Mucosa of stomach (tissue), 1 donor: ENCODE data around the gene GMPS.
A peak's percentile ranks its signal among the peaks of the same experiment; 100 is the strongest.
"Not testable (repeated sequence)": the region's sequence is repeated elsewhere in the genome, so short reads cannot be mapped to it uniquely, and the experiment has no call there.

Experiments used
- H3K27me3 ChIP-seq: one replicate; pipeline ENCODE4 v1.7.0; 2013; ENCODE audit warnings: mild to moderate bottlenecking, low read length; ENCODE audit not compliant: control insufficient read depth, insufficient read depth
- H3K36me3 ChIP-seq: one replicate; pipeline ENCODE4 v1.7.0; 2013; ENCODE audit warnings: low read length; ENCODE audit not compliant: control insufficient read depth, insufficient read depth
- H3K4me1 ChIP-seq: one replicate; pipeline ENCODE4 v1.7.0; 2013; ENCODE audit warnings: mild to moderate bottlenecking, low read length; ENCODE audit not compliant: control insufficient read depth, insufficient read depth
- H3K4me3 ChIP-seq: one replicate; pipeline ENCODE4 v1.7.0; 2013; ENCODE audit warnings: low read length
- H3K9ac ChIP-seq: one replicate; pipeline ENCODE4 v1.7.0; 2013; ENCODE audit warnings: mild to moderate bottlenecking, low read length, moderate library complexity
- H3K9me3 ChIP-seq: one replicate; pipeline ENCODE4 v1.7.0; 2013; ENCODE audit warnings: mild to moderate bottlenecking, low read length, moderate library complexity; ENCODE audit not compliant: control insufficient read depth
- donor health status: Pancreatic carcinoma.

Gene GMPS

GRCh38 chr3:155870133-155870944 lies at the start of gene GMPS:
Gene GMPS, plus strand, starts transcription at chr3:155870650. Its CDS starts 221 bp downstream, at chr3:155870871.
- Histone ChIP-seq H3K4me1 (no peaks in the 10 kb centered on the region), H3K9me3 (no peaks in the 10 kb centered on the region), H3K36me3 (no peaks in the 10 kb centered on the region), H3K9ac (peak within 1 kb of the TSS; percentile 89), H3K4me3 (peak within 1 kb of the TSS; percentile 89), H3K27me3 (no peaks in the 10 kb centered on the region)

GRCh38 chr3:155828490-155829098 lies 41.9 kb upstream of the GMPS start:
- not testable (repeated sequence) for H3K9ac ChIP-seq, H3K9me3 ChIP-seq, H3K4me1 ChIP-seq, H3K4me3 ChIP-seq, H3K36me3 ChIP-seq, H3K27me3 ChIP-seq

DNA sequence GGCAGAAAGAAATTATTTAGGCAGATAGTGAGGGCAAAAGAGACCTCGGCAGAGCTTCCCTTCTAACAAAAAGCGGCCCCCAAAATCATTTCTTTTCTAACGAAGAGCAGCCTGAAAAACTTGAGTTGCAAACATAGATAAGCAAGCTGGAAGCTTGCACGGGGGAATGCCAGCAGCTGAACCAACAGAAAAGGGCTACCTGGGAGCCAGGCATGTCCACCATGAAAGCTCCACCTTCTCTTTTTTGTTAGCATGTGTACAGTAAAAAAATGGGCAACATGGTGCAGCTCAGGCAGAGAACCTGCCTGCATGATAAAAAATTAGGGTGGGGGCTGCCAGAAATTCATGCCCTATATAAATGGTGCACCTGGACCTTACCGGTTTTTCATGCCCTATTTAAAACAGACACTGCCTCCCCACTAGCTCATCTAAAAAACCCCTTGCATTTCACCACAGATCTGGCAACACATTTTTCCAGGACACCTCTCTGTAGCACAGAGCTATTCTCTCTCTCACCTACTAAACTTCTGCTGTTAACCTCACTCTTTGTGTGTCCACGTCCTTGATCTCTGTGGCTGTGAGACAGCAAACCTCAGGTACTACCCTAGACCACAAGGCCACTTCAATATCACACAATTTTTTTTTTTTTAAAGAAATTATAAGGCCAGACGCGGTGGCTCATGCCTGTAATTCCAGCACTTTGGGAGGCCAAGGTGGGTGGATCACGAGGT lies 34.9 kb upstream of the GMPS start:
- no peaks in the 10 kb centered on the region for H3K36me3 ChIP-seq
- no peaks in the 10 kb centered on the region for H3K9me3 ChIP-seq
- no peak overlapping the region for H3K4me3 ChIP-seq
- no peak overlapping the region for H3K9ac ChIP-seq
- H3K27me3 ChIP-seq = no peaks in the 10 kb centered on the region
- H3K4me1 ChIP-seq = no peaks in the 10 kb centered on the region

DNA sequence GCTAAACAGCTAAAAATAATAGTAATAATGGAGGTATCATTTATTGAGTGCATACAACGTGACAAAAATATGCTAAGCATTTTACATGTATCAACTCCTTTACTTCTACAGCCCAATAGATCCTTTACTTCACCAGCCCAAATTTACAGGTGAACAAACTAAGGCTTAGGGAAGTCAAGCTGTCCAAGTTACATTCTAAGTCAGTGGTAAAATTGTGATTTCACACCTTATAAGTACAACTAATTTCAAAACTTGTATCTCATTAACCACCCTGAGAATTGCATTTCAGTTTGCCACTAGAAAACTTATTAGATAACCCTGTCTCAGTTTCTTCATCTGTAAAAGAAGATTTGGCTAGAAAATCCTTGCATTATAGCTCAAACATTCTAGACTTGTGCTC lies 26.9 kb upstream of the GMPS start:
- H3K27me3 ChIP-seq = no peaks in the 10 kb centered on the region
- peaks cover 5% of the 10 kb centered on the region for H3K4me1 ChIP-seq
- no peak overlapping the region for H3K4me3 ChIP-seq
- H3K9ac ChIP-seq = no peak overlapping the region
- no peaks in the 10 kb centered on the region for H3K9me3 ChIP-seq
- H3K36me3 ChIP-seq = no peaks in the 10 kb centered on the region

DNA sequence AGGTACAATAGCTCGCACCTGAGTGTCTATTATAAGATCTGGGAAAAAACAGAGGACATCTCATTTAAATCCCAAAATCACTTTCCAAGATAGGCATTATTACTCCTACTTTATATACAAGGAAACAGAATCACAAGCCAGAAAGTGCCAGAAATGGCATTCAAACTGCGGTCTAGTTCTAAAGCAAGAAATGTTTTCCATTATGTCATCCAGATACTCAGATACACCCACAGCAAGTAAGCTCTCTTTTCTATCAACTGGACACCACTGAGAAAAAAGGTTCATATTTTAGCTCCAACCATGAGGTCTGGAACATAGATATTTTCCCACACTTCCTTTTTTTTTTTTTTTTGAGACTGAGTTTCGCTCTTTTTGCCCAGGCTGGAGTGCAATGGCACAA lies 24.3 kb upstream of the GMPS start:
- Histone ChIP-seq H3K4me3 (no peak overlapping the region), H3K9ac (no peak overlapping the region), H3K27me3 (no peaks in the 10 kb centered on the region), H3K9me3 (no peaks in the 10 kb centered on the region), H3K36me3 (no peaks in the 10 kb centered on the region), H3K4me1 (peaks cover 11% of the 10 kb centered on the region)

DNA sequence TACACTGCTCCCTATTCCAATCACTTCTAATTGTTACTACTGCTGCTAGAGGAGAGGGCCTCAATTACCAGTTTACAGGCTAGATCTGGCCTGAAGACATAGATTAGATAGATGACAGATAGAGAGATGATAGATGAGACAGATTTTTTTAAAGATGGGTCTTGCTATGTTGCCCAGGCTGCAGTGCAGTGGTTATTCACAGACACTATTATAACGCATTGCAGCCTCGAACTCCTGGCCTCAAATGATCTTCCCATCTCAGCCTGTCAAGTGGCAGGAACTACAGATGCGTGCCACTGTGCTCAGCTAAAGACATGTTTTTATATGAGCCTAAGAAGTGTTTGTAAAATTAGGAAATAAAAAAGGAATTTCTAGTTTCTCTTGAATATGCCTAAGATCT lies 22.5 kb upstream of the GMPS start:
- H3K4me3 ChIP-seq = no peak overlapping the region
- H3K27me3 ChIP-seq = no peaks in the 10 kb centered on the region
- H3K9me3 ChIP-seq = no peaks in the 10 kb centered on the region
- no peak overlapping the region for H3K9ac ChIP-seq
- peaks cover 20% of the 10 kb centered on the region for H3K4me1 ChIP-seq
- H3K36me3 ChIP-seq = no peaks in the 10 kb centered on the region

- H3K9me3 ChIP-seq, H3K27me3 ChIP-seq, H3K36me3 ChIP-seq, H3K9ac ChIP-seq, H3K4me3 ChIP-seq: not testable (repeated sequence)
- H3K4me1 ChIP-seq = peaks cover 20% of the 10 kb centered on the region
Measured at GRCh38 chr3:155849404-155849803, 21.0 kb upstream of the GMPS start.

- no peaks in the 10 kb centered on the region for H3K9me3 ChIP-seq
- no peaks in the 10 kb centered on the region for H3K27me3 ChIP-seq
- peak overlapping the region; percentile 89 for H3K4me3 ChIP-seq
- no peaks in the 10 kb centered on the region for H3K36me3 ChIP-seq
- peak overlapping the region; percentile 96 for H3K9ac ChIP-seq
- peaks cover 20% of the 10 kb centered on the region for H3K4me1 ChIP-seq
Measured at GRCh38 chr3:155852341-155852740, 18.1 kb upstream of the GMPS start.

GRCh38 chr3:155853214-155854140 lies 17.0 kb upstream of the GMPS start:
- Histone ChIP-seq H3K4me3 (peak overlapping the region; percentile 89), H3K36me3 (no peaks in the 10 kb centered on the region), H3K4me1 (peaks cover 15% of the 10 kb centered on the region), H3K27me3 (no peaks in the 10 kb centered on the region), H3K9me3 (no peaks in the 10 kb centered on the region), H3K9ac (peak overlapping the region; percentile 96)

DNA sequence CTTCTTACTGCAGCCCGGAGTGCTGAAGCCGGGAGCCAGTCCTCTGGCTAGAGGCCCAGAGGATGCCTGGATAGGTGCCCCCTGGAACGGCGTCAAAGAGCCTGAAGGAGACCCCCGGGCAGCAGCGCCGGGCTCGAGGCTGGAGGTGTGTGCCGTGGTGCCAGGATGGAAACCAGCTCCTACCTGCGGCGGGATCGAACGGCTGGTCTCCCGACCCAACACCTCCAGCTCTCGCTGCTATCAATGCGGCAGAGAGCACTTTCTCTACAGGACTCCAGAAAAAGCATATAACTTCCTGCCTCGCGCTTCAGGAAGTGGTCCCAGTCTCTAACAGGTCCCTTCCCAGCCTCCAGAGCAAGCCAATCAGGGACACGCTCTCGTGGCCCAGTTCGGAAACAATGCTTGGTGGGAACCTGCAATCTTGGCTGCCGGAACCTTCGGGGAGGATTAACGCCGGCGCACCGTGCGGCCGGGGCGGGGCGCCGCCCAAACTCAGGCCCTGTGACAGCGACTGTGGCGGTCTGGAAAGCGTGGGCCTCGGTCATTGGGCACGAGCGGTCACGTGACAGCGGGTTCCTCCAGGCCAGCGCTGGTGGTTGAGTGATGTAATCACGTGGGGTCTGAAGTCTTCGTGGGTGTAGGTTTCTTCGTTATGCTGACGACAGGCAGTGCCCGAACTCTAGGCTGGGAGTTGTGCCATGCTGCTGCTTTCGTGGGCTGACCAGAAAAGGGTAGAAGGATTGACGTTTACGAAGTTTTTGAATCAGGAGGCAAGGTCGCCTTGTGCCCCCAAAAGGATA lies 16.1 kb upstream of the GMPS start, which contains the start of gene SLC33A1:
TSS of gene SLC33A1 (minus strand) at position 287 of the 800 bp plus-strand sequence. CDS start 430 bp downstream, outside the sequence.
- Histone ChIP-seq H3K36me3 (no peaks in the 10 kb centered on the region), H3K4me1 (peaks cover 15% of the 10 kb centered on the region), H3K4me3 (peak within 1 kb of the TSS; percentile 89), H3K9me3 (no peaks in the 10 kb centered on the region), H3K27me3 (no peaks in the 10 kb centered on the region), H3K9ac (peak within 1 kb of the TSS; percentile 96)

DNA sequence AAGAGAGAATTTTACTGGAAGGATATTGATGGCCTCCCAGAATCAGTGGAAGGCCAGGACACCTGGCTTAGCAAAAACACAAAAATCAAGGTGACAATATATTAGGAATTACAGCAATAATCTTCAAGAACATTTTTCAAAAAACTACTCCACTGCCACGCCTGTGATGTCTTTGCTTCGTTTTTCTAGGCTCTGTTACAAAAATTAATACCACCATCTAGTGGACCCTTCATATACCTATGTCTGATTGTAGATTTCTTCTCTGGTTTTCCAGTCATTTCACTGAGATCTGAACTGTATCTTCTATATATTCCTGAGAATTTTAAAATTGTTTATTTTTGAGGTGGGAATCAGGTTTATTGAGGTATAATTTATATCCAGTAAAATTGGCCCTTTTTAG lies 10.6 kb upstream of the GMPS start:
- Histone ChIP-seq H3K27me3 (no peaks in the 10 kb centered on the region), H3K4me1 (no peaks in the 10 kb centered on the region), H3K4me3 (no peak overlapping the region), H3K9ac (no peak overlapping the region), H3K9me3 (no peaks in the 10 kb centered on the region), H3K36me3 (no peaks in the 10 kb centered on the region)
